Mesothelial cell of epicardium (in vitro differentiated cells): ENCODE data around the gene ANKAR. TPM values are rescaled to one million over a fixed set of nuclear protein-coding genes. Genes with fewer than 3 reads are reported as not detected.

ENCODE experiments used
- DNase-seq, 2 experiments: peaks; one replicate each; pipeline ENCODE4 v3.0.0; 2021; ENCODE audit warnings: low spot score in 2 of 2; ENCODE audit not compliant: unreplicated experiment in 2 of 2
- H3K27ac Mint-ChIP-seq: 2 replicates; pipeline ENCODE4 v1.8.0; 2021; ENCODE audit warnings: mixed read lengths
- H3K27me3 Mint-ChIP-seq: 2 replicates; pipeline ENCODE4 v1.8.0; 2021; ENCODE audit warnings: low read depth, mixed read lengths
- H3K36me3 Mint-ChIP-seq: 2 replicates; pipeline ENCODE4 v1.8.0; 2021; ENCODE audit warnings: mixed read lengths
- H3K4me1 Mint-ChIP-seq: 2 replicates; pipeline ENCODE4 v1.8.0; 2021; ENCODE audit warnings: mixed read lengths
- H3K4me3 Mint-ChIP-seq: 2 replicates; pipeline ENCODE4 v1.8.0; 2021; ENCODE audit warnings: mild to moderate bottlenecking, moderate library complexity, mixed read lengths
- H3K9me3 Mint-ChIP-seq: 2 replicates; pipeline ENCODE4 v1.8.0; 2021; ENCODE audit warnings: mixed read lengths
- CTCF ChIP-seq: fragments of 200-600 bp; sonication (generic); IDR thresholded peaks from one replicate; pipeline ENCODE4 v1.5.0; 2021; ENCODE audit warnings: antibody characterized with exemption; ENCODE audit not compliant: unreplicated experiment
- total RNA-seq: library from RNA; stranded (reverse); gene quantifications from 3 replicates; pipeline ENCODE4 v1.2.1, GENCODE V29; 2021

ANKAR gene
- total RNA-seq: 13.4 to 14.6 TPM (median 13.9 TPM) in 3 replicates

GRCh38 chr2:189674374-189675112, at the start of gene ANKAR:
Gene ANKAR (plus strand): TSS chr2:189674670. CDS start chr2:189676491, 1,821 bp downstream.
- TF ChIP-seq CTCF: peak; percentile 46
- H3K36me3 Mint-ChIP-seq: peaks cover 23% of the 10 kb centered on the region
- H3K27ac Mint-ChIP-seq: peak within 1 kb of the TSS; percentile 97
- H3K4me1 Mint-ChIP-seq: peaks cover 18% of the 10 kb centered on the region
- H3K4me3 Mint-ChIP-seq: peak within 1 kb of the TSS; percentile 94
- DNase-seq: peak; percentile 79 to 87
- no peaks in the 10 kb centered on the region for H3K27me3 Mint-ChIP-seq
- peaks cover 23% of the 10 kb centered on the region for H3K9me3 Mint-ChIP-seq

GRCh38 chr2:189625636-189626035, 48.8 kb upstream of the ANKAR start:
- H3K9me3 Mint-ChIP-seq: no peaks in the 10 kb centered on the region

GRCh38 chr2:189627789-189628188, 46.7 kb upstream of the ANKAR start:
- no peaks in the 10 kb centered on the region for H3K27me3 Mint-ChIP-seq
- peaks cover 25% of the 10 kb centered on the region for H3K4me1 Mint-ChIP-seq
- DNase-seq: no peak
- H3K36me3 Mint-ChIP-seq: no peaks in the 10 kb centered on the region
- no peak overlapping the region for H3K4me3 Mint-ChIP-seq
- TF ChIP-seq CTCF: no peak
- H3K27ac Mint-ChIP-seq: no peak overlapping the region
- H3K9me3 Mint-ChIP-seq: no peaks in the 10 kb centered on the region

More at GRCh38 chr2:189625636-189626035, 48.8 kb upstream of the ANKAR start:
- Mint-ChIP-seq H3K4me1 (peaks cover 19% of the 10 kb centered on the region), H3K36me3 (no peaks in the 10 kb centered on the region), H3K4me3 (no peak overlapping the region), H3K27me3 (no peaks in the 10 kb centered on the region), H3K27ac (no peak overlapping the region)
- DNase-seq: no peak
- no peak for TF ChIP-seq CTCF

GRCh38 chr2:189628817-189629530, 45.5 kb upstream of the ANKAR start:
- peak overlapping the region; percentile 87 for H3K27ac Mint-ChIP-seq

More at GRCh38 chr2:189628817-189629530, 45.5 kb upstream of the ANKAR start:
- TF ChIP-seq CTCF: no peak
- Mint-ChIP-seq H3K4me3 (no peak overlapping the region), H3K27me3 (no peaks in the 10 kb centered on the region), H3K9me3 (no peaks in the 10 kb centered on the region), H3K36me3 (no peaks in the 10 kb centered on the region), H3K4me1 (peaks cover 27% of the 10 kb centered on the region)
- DNase-seq: no peak
